HTR-8/SVneo (cell line): ENCODE data around the gene GNB3.
A peak's percentile ranks its signal among the peaks of the same experiment; 100 is the strongest.

Experiments used
- DNase-seq: peaks from one replicate; pipeline ENCODE4 v3.0.0; 2011; ENCODE audit warnings: low spot score, mixed read lengths; ENCODE audit not compliant: insufficient read length
- FAIRE-seq: peaks from 2 replicates; lab custom pipeline; 2011; peaks lifted over from hg19 to GRCh38; lab: Jason Lieb, UNC

GNB3 gene

GRCh38 chr12:6834873-6835272, 5.9 kb upstream of the GNB3 start:
- FAIRE-seq: no peak
- no peak for DNase-seq

GRCh38 chr12:6836851-6837250, 3.9 kb upstream of the GNB3 start:
- no peak for FAIRE-seq
- no peak for DNase-seq

- FAIRE-seq (peak; percentile 4), DNase-seq (no peak)
Observed at GRCh38 chr12:6837370-6838060, 3.2 kb upstream of the GNB3 start.

GRCh38 chr12:6838854-6839253, 1.9 kb upstream of the GNB3 start:
- no peak for FAIRE-seq
- no peak for DNase-seq

- DNase-seq: no peak
- FAIRE-seq: no peak
Observed at GRCh38 chr12:6839482-6840201, 1.1 kb upstream of the GNB3 start.

- no peak for FAIRE-seq
- DNase-seq: no peak
Observed at GRCh38 chr12:6840330-6840729, 395 bp upstream of the GNB3 start.

- FAIRE-seq (no peak), DNase-seq (no peak)
Observed at GRCh38 chr12:6842075-6842474, 1.4 kb downstream of the GNB3 start.

GRCh38 chr12:6843118-6843902, 2.6 kb downstream of the GNB3 start:
- no peak for FAIRE-seq
- DNase-seq: no peak

- FAIRE-seq: peak; percentile 58
- no peak for DNase-seq
Observed at GRCh38 chr12:6845395-6845794, 4.7 kb downstream of the GNB3 start.

GRCh38 chr12:6846316-6846869, 5.7 kb downstream of the GNB3 start:
- DNase-seq (no peak), FAIRE-seq (peak; percentile 81)

GRCh38 chr12:6847676-6848075, 7.0 kb downstream of the GNB3 start:
- DNase-seq (no peak), FAIRE-seq (no peak)

- FAIRE-seq: no peak
Observed at GRCh38 chr12:6849427-6849826, 8.7 kb downstream of the GNB3 start.

GRCh38 chr12:6849976-6850560, 9.3 kb downstream of the GNB3 start:
- FAIRE-seq: no peak
- no peak for DNase-seq

More at GRCh38 chr12:6849427-6849826, 8.7 kb downstream of the GNB3 start:
- no peak for DNase-seq

- DNase-seq (no peak), FAIRE-seq (no peak)
Observed at GRCh38 chr12:6850796-6851152, 10.0 kb downstream of the GNB3 start.

- FAIRE-seq (peak; percentile 99), DNase-seq (peak; percentile 100)
Observed at GRCh38 chr12:6851153-6851920, 10.6 kb downstream of the GNB3 start, which contains the start of gene CDCA3. Gene CDCA3, minus strand, starts transcription at chr12:6851286. Its CDS starts 334 bp downstream, at chr12:6850952.

GRCh38 chr12:6851921-6852650, 11.4 kb downstream of the GNB3 start, which contains the start of gene USP5:
Gene USP5, plus strand, starts transcription at chr12:6852150. Its CDS starts 30 bp downstream, at chr12:6852180.
- FAIRE-seq: peak; percentile 98

GRCh38 chr12:6852651-6853354, 12.1 kb downstream of the GNB3 start:
- peak; percentile 59 for FAIRE-seq
- peak; percentile 58 for DNase-seq

More at GRCh38 chr12:6851921-6852650, 11.4 kb downstream of the GNB3 start, which contains the start of gene USP5:
- peak; percentile 100 for DNase-seq

- FAIRE-seq (no peak), DNase-seq (no peak)
Observed at GRCh38 chr12:6853626-6854025, 12.9 kb downstream of the GNB3 start.
